Measurements from ENCODE around the gene KLRD1. TPM values are rescaled to one million over a fixed set of nuclear protein-coding genes. Genes with fewer than 3 reads are reported as not detected.
"Not testable (repeated sequence)": the region's sequence is repeated elsewhere in the genome, so short reads cannot be mapped to it uniquely, and the experiment has no call there.

The KLRD1 gene
- total RNA-seq, 4 donors from 2014 or later = 0.02 to 1.9 (median 0.18) TPM

- DNase-seq (ENCODE audit: low spot score in 2 of 2) = no peak
- WGBS, 2 donors = 88 to 91% methylated on average over 1 of the region's 1 CpG
- intact Hi-C loops (cut with DNase I; ENCODE audit: low total_unique reads) = no loop called here
- TF ChIP-seq CTCF (IDR thresholded peaks at IDR 0.05) = no peak
- TF ChIP-seq POLR2A (IDR thresholded peaks at IDR 0.05) = no peak
- H3K4me3 ChIP-seq (ENCODE audit: low read depth, poor library complexity, severe bottlenecking) = no peak overlapping the region
These were observed 34.3 kb downstream of the KLRD1 start for GRCh38 chr12:10341892-10342509.

- 49 to 65% methylated on average over 3 of the region's 3 CpGs for WGBS, 2 donors
- intact Hi-C loops (cut with DNase I; ENCODE audit: low total_unique reads); DNase-seq (ENCODE audit: low spot score in 2 of 2); H3K4me3 ChIP-seq (ENCODE audit: low read depth, poor library complexity, severe bottlenecking): not testable (repeated sequence)
These were observed 43.8 kb downstream of the KLRD1 start for GRCh38 chr12:10351457-10351856.

DNA sequence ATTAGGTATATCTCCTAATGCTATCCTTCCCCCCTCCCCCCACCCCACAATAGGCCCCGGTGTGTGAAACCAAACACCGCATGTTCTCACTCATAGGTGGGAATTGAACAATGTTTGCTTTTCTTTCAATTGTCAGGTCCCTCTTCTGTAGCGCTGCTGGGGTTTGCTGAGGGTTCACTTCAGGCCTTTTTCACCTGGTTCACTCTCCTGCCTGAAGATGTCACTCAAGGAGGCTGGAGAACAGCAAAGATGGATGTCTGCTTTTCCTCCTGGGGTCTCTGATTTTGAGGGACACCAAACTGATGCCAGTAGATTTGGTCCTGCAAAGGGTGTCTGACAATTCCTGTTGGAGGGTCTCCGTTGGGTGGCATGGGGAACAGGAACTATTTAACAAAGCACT, 46.4 kb downstream of the KLRD1 start:
- no peak for TF ChIP-seq POLR2A (IDR thresholded peaks at IDR 0.05)
- no peak for TF ChIP-seq CTCF (IDR thresholded peaks at IDR 0.05)
- 70 to 81% methylated on average over 4 of the region's 4 CpGs for WGBS, 2 donors
- no peak for DNase-seq (ENCODE audit: low spot score in 2 of 2)
- intact Hi-C loops (cut with DNase I; ENCODE audit: low total_unique reads) = no loop called here
- H3K4me3 ChIP-seq (ENCODE audit: low read depth, poor library complexity, severe bottlenecking) = no peak overlapping the region

DNA sequence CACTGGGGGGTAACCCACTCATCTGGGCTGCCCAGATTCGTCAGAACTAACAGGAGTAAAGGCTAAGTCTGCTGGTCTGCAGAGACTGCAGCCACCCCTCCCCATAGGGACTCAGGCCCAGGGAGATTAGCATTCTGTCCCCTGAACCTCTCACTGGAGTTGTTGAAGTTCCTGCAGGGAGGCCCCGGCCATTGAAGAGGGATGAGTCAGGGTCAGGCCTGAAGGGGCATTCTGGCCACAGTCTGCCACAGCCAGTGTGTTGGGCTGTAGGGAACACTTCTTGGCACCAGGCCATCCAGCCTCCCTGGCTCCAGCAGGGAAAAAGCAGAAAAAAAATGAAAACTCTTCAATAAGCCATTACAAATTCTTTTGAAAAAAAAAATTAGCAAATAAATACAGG, 46.8 kb downstream of the KLRD1 start:
- intact Hi-C loops (cut with DNase I; ENCODE audit: low total_unique reads) = no loop called here
- H3K4me3 ChIP-seq (ENCODE audit: low read depth, poor library complexity, severe bottlenecking) = no peak overlapping the region
- TF ChIP-seq POLR2A (IDR thresholded peaks at IDR 0.05) (no peak), CTCF (IDR thresholded peaks at IDR 0.05) (no peak)
- DNase-seq (ENCODE audit: low spot score in 2 of 2) = no peak
- WGBS, 2 donors = 46 to 60% methylated on average over 2 of the region's 2 CpGs

GRCh38 chr12:10358131-10358530, 50.5 kb downstream of the KLRD1 start:
- DNase-seq (ENCODE audit: low spot score in 2 of 2) = no peak
- intact Hi-C loops (cut with DNase I; ENCODE audit: low total_unique reads) = no loop called here
- 68 to 94% methylated on average over 5 of the region's 5 CpGs for WGBS, 2 donors
- no peak overlapping the region for H3K4me3 ChIP-seq (ENCODE audit: low read depth, poor library complexity, severe bottlenecking)
- TF ChIP-seq CTCF (IDR thresholded peaks at IDR 0.05) (no peak), POLR2A (IDR thresholded peaks at IDR 0.05) (no peak)

GRCh38 chr12:10358969-10359368, 51.3 kb downstream of the KLRD1 start:
- WGBS, 2 donors = 95 to 100% methylated on average over 1 of the region's 1 CpG
- no peak overlapping the region for H3K4me3 ChIP-seq (ENCODE audit: low read depth, poor library complexity, severe bottlenecking)
- no peak for TF ChIP-seq POLR2A (IDR thresholded peaks at IDR 0.05)
- no peak for TF ChIP-seq CTCF (IDR thresholded peaks at IDR 0.05)
- no peak for DNase-seq (ENCODE audit: low spot score in 2 of 2)
- intact Hi-C loops (cut with DNase I; ENCODE audit: low total_unique reads) = no loop called here

Data from lower leg skin (tissue), 4 donors.